Ovary (tissue), 9 donors: ENCODE data around the gene VPS26A. TPM values are rescaled to one million over a fixed set of nuclear protein-coding genes. Genes with fewer than 3 reads are reported as not detected.

Experiments used
- DNase-seq, 5 donors: peaks; one replicate each; pipeline ENCODE4 v3.0.0-alpha.2; 2019 to 2020
- H3K27ac ChIP-seq, 2 donors: fragments of 200-600 bp; one replicate each; pipeline versions ENCODE4 v1.5.1 to v1.8.0; 2019 to 2022
- H3K27me3 ChIP-seq: fragments of 200-600 bp; one replicate; pipeline ENCODE4 v1.8.0; 2022
- H3K36me3 ChIP-seq: fragments of 200-600 bp; sonication (generic); one replicate; pipeline ENCODE4 v1.5.1; 2019
- H3K4me1 ChIP-seq: one replicate; pipeline ENCODE4 v1.8.1; 2013; ENCODE audit warnings: mild to moderate bottlenecking, moderate library complexity; ENCODE audit not compliant: insufficient read depth
- H3K4me3 ChIP-seq: fragments of 200-600 bp; sonication (generic); one replicate; pipeline ENCODE4 v1.5.1; 2017
- H3K9me3 ChIP-seq, 2 donors: fragments of 200-600 bp in 1 of 2; sonication (generic) in 1 of 2; one replicate each; pipeline versions ENCODE4 v1.5.1 to v1.8.1; 2013 to 2019; ENCODE audit warnings: mild to moderate bottlenecking in 1 of 2, moderate library complexity in 1 of 2
- CTCF ChIP-seq, 3 donors: fragments of 450-650 bp in 2 of 3; fragments of 200-600 bp in 1 of 3; IDR thresholded peaks; one replicate each; pipeline versions ENCODE4 v1.5.1 to v1.8.0; 2016 to 2022; ENCODE audit warnings: antibody characterized with exemption in 3 of 3, mild to moderate bottlenecking in 1 of 3
- EP300 ChIP-seq: sonication (generic); formaldehyde crosslinking; IDR thresholded peaks from one replicate; pipeline ENCODE4 v1.6.1; 2017; ENCODE audit warnings: antibody characterized with exemption
- POLR2A ChIP-seq: fragments of 450-650 bp; IDR thresholded peaks from one replicate; pipeline ENCODE4 v1.6.1; 2017; ENCODE audit warnings: antibody characterized with exemption, mild to moderate bottlenecking, moderate library complexity
- WGBS, 3 donors: extraction: QIAGEN DNeasy Blood & Tissue Kit in 1 of 3; methylation state at CpG; one replicate each; pipeline versions ENCODE4 v1.1.5 to v1.1.7; 2013 to 2017; 5-methylcytosine and 5-hydroxymethylcytosine counted together
- intact Hi-C, 4 donors: fragments of 100-400 bp; cut with DNase I; formaldehyde crosslinking; loops; one replicate each; pipeline versions ENCODE4 v1.11.0 to v1.15.1; 2022 to 2023
- polyA plus RNA-seq, 2 donors: library from polyadenylated mRNA; stranded (reverse); fragments of 200-250 nt in 1 of 2; fragments of 350-450 nt in 1 of 2; fragmentation: Illumina TruSeq in 1 of 2; extraction: RNeasy Lipid Tissue Mini Kit (QIAGEN cat#74804) in 1 of 2; gene quantifications; one replicate each; pipeline ENCODE4 v1.2.3, GENCODE V29; 2013 to 2014
- total RNA-seq, 7 donors: library from RNA; depleted of rRNA in 2 of 7; stranded (reverse); fragments of >200 nt in 2 of 7; fragmentation: NEBNext Ultra II Directional in 3 of 7; extraction: Animal tissue kit (Norgen Biotek cat#: 25700) in 3 of 7; gene quantifications; one replicate each; pipeline versions ENCODE4 v1.1.0 to v1.2.4, GENCODE V29; 2016 to 2023
- donor health status: DM: no; HTN: no; CAD: no; lungs with moderate emphysema.
- donor health status: DM: no; HTN: no; CAD: no.
- donor health status: Bipolar disorder and iron deficiency.
- donor health status: DM: yes; HTN: yes; CAD: no.
- donor health status: DM: no; HTN: no; CAD: no.
- donor health status: DM: yes; HTN: yes; CAD: no.

The VPS26A gene
- total and polyA plus RNA-seq, 9 donors = 21.3 to 65.4 (median 44.1) TPM

- TF ChIP-seq CTCF (IDR thresholded peaks at IDR 0.05) = no peak
- no peak for TF ChIP-seq POLR2A
- TF ChIP-seq EP300 = no peak
- no peaks in the 10 kb centered on the region for H3K4me1 ChIP-seq
- no peaks in the 10 kb centered on the region for H3K27me3 ChIP-seq
- H3K9me3 ChIP-seq = no peaks in the 10 kb centered on the region
- 35 to 38% (median 35%) methylated on average over 2 of the region's 2 CpGs for WGBS, 3 donors
- DNase-seq = no peak
- no peak overlapping the region for H3K4me3 ChIP-seq
- H3K27ac ChIP-seq = no peak overlapping the region
- intact Hi-C loops = no loop called here
- no peaks in the 10 kb centered on the region for H3K36me3 ChIP-seq
Measured at GRCh38 chr10:69146759-69147158, 22.8 kb downstream of the VPS26A start.

- no peaks in the 10 kb centered on the region for H3K27me3 ChIP-seq
- intact Hi-C loops = no loop called here
- no peaks in the 10 kb centered on the region for H3K36me3 ChIP-seq
- DNase-seq = no peak
- no peaks in the 10 kb centered on the region for H3K4me1 ChIP-seq
- no peak overlapping the region for H3K27ac ChIP-seq
- WGBS, 3 donors = 93 to 97% (median 96%) methylated on average over 3 of the region's 3 CpGs
- TF ChIP-seq EP300 = no peak
- no peak for TF ChIP-seq POLR2A
- TF ChIP-seq CTCF (IDR thresholded peaks at IDR 0.05) = no peak
- H3K9me3 ChIP-seq = no peaks in the 10 kb centered on the region
- H3K4me3 ChIP-seq = no peak overlapping the region
Measured at GRCh38 chr10:69151984-69152383, 28.0 kb downstream of the VPS26A start.

GRCh38 chr10:69153227-69153626 is 29.2 kb downstream of the VPS26A start:
- no peaks in the 10 kb centered on the region for H3K27me3 ChIP-seq
- WGBS, 3 donors = 93 to 94% (median 94%) methylated on average over 6 of the region's 6 CpGs
- H3K27ac ChIP-seq = no peak overlapping the region
- intact Hi-C loops = no loop called here
- no peaks in the 10 kb centered on the region for H3K4me1 ChIP-seq
- TF ChIP-seq POLR2A (no peak), EP300 (no peak), CTCF (IDR thresholded peaks at IDR 0.05) (no peak)
- H3K9me3 ChIP-seq = no peaks in the 10 kb centered on the region
- H3K4me3 ChIP-seq = no peak overlapping the region
- no peaks in the 10 kb centered on the region for H3K36me3 ChIP-seq
- no peak for DNase-seq

- H3K9me3 ChIP-seq = no peaks in the 10 kb centered on the region
- H3K4me1 ChIP-seq = no peaks in the 10 kb centered on the region
- DNase-seq = no peak
- 98 to 100% (median 98%) methylated on average over 2 of the region's 2 CpGs for WGBS, 3 donors
- no peak overlapping the region for H3K27ac ChIP-seq
- no peak for TF ChIP-seq CTCF (IDR thresholded peaks at IDR 0.05)
- TF ChIP-seq POLR2A = no peak
- no peak for TF ChIP-seq EP300
- intact Hi-C loops = no loop called here
- H3K4me3 ChIP-seq = no peak overlapping the region
- no peaks in the 10 kb centered on the region for H3K36me3 ChIP-seq
- no peaks in the 10 kb centered on the region for H3K27me3 ChIP-seq
Measured at GRCh38 chr10:69160809-69161241, 36.8 kb downstream of the VPS26A start.

- WGBS, 3 donors = 69 to 87% (median 74%) methylated on average over 4 of the region's 4 CpGs
- Histone ChIP-seq H3K9me3 (no peaks in the 10 kb centered on the region), H3K4me3 (no peak overlapping the region), H3K27ac (no peak overlapping the region), H3K27me3 (no peaks in the 10 kb centered on the region), H3K36me3 (no peaks in the 10 kb centered on the region), H3K4me1 (no peaks in the 10 kb centered on the region)
- intact Hi-C loops = no loop called here
- TF ChIP-seq EP300 = no peak
- TF ChIP-seq POLR2A = no peak
- no peak for TF ChIP-seq CTCF (IDR thresholded peaks at IDR 0.05)
- DNase-seq = no peak
Measured at GRCh38 chr10:69168493-69168892, 44.5 kb downstream of the VPS26A start.
